Uterus (tissue), 4 donors: ENCODE data around the gene CDS2. TPM values are rescaled to one million over a fixed set of nuclear protein-coding genes. Genes with fewer than 3 reads are reported as not detected.

Source experiments
- DNase-seq, 2 donors: peaks; one replicate each; pipeline ENCODE4 v3.0.0-alpha.2; 2019 to 2020
- H3K27ac ChIP-seq, 2 donors: fragments of 200-600 bp; sonication (generic); 1 replicate in 1 of 2; 2 replicates in 1 of 2; pipeline ENCODE4 v1.5.1; 2016 to 2018
- H3K27me3 ChIP-seq, 2 donors: fragments of 200-600 bp; sonication (generic); one replicate each; pipeline ENCODE4 v1.5.1; 2018 to 2019; ENCODE audit warnings: control low read depth in 1 of 2
- H3K36me3 ChIP-seq, 2 donors: fragments of 200-600 bp; sonication (generic); one replicate each; pipeline ENCODE4 v1.5.1; 2019; ENCODE audit warnings: control low read depth in 1 of 2
- H3K4me1 ChIP-seq, 2 donors: fragments of 200-600 bp; sonication (generic); one replicate each; pipeline ENCODE4 v1.5.1; 2018 to 2019; ENCODE audit warnings: control low read depth in 1 of 2
- H3K4me3 ChIP-seq, 2 donors: fragments of 200-600 bp; sonication (generic); 1 replicate in 1 of 2; 2 replicates in 1 of 2; pipeline ENCODE4 v1.5.1; 2018 to 2019; ENCODE audit warnings: mild to moderate bottlenecking in 1 of 2
- H3K9me3 ChIP-seq, 2 donors: fragments of 200-600 bp; sonication (generic); one replicate each; pipeline ENCODE4 v1.5.1; 2019; ENCODE audit warnings: control low read depth in 1 of 2
- POLR2A ChIP-seq, 2 donors: fragments of 450-650 bp; IDR thresholded peaks; one replicate each; pipeline ENCODE4 v1.6.1; 2016; ENCODE audit warnings: antibody characterized with exemption in 2 of 2, mild to moderate bottlenecking in 1 of 2, moderate library complexity in 1 of 2
- intact Hi-C: fragments of 100-400 bp; cut with DNase I; formaldehyde crosslinking; loops from one replicate; pipeline ENCODE4 v1.15.1; 2023; ENCODE audit warnings: low total_unique reads
- total RNA-seq, 4 donors: library from RNA; depleted of rRNA in 3 of 4; stranded (reverse); fragments of >200 nt in 3 of 4; gene quantifications; one replicate each; pipeline versions ENCODE4 v1.1.0 to v1.2.4, GENCODE V29; 2014 to 2023
- TF ChIP-seq, protein P1 (sequence below), 4 experiments: fragments of 200-600 bp in 2 of 4; fragments of 450-650 bp in 2 of 4; sonication (generic) in 2 of 4; IDR thresholded peaks; one replicate each; pipeline ENCODE4 v1.5.1; 2016 to 2019; ENCODE audit warnings: antibody characterized with exemption in 4 of 4, mild to moderate bottlenecking in 2 of 4, moderate library complexity in 1 of 4
- donor health status: DM: yes; HTN: yes; CAD: no.

Gene CDS2
- total RNA-seq, 4 donors from 2014 or later = 22.5 to 66.6 (median 41.7) TPM

DNA sequence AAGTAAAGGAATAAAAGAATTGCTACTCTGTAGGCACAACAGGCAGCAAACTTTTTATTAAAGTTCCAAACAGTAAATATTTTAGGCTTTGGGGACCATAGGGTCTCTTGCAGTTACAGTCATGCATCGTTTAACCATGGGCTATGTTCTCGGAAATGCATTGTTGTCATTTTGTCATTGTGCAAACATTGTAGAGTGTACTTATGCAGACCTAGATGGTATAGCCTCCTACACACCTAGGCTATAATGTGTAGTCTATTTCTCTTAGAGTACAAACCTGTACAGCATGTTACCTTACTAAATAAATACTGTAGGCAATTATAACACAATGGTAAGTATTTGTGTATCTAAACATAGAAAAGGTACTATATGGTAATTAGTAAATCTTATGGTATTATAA, 54.7 kb downstream of the CDS2 start:
- no peak for DNase-seq
- intact Hi-C loops = no loop called here
- Histone ChIP-seq H3K27me3 (no peaks in the 10 kb centered on the region), H3K9me3 (no peaks in the 10 kb centered on the region), H3K27ac (peak overlapping the region in 1 of 2 donors; percentile 47), H3K36me3 (no peaks in the 10 kb centered on the region), H3K4me3 (no peak overlapping the region), H3K4me1 (peaks cover 0 to 6% of the 10 kb centered on the region in 2 donors)
- no peak for TF ChIP-seq POLR2A (IDR thresholded peaks at IDR 0.05)
- TF ChIP-seq, protein P1, sequence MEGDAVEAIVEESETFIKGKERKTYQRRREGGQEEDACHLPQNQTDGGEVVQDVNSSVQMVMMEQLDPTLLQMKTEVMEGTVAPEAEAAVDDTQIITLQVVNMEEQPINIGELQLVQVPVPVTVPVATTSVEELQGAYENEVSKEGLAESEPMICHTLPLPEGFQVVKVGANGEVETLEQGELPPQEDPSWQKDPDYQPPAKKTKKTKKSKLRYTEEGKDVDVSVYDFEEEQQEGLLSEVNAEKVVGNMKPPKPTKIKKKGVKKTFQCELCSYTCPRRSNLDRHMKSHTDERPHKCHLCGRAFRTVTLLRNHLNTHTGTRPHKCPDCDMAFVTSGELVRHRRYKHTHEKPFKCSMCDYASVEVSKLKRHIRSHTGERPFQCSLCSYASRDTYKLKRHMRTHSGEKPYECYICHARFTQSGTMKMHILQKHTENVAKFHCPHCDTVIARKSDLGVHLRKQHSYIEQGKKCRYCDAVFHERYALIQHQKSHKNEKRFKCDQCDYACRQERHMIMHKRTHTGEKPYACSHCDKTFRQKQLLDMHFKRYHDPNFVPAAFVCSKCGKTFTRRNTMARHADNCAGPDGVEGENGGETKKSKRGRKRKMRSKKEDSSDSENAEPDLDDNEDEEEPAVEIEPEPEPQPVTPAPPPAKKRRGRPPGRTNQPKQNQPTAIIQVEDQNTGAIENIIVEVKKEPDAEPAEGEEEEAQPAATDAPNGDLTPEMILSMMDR (IDR thresholded peaks at IDR 0.05) = no peak

DNA sequence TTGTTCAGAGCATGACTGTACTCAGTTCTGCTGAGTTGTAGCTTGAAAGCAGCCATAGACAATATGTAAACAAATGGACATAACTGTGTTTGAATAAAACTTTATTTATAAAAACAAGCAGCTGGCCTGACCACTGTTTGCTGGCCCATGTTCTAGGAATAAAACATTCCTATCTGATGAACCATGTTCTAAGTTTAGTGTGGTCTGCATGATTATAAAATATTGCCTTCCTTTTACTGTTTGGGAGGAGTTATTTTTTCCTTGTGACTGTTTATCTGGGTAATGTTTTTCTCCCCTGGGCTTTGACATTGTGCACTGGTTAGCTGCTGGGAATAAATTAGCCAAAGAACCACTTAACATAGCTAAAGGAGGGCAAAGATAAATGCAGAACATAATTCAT, 55.1 kb downstream of the CDS2 start:
- peaks cover 0 to 6% of the 10 kb centered on the region in 2 donors for H3K4me1 ChIP-seq
- no peak for DNase-seq
- no peaks in the 10 kb centered on the region for H3K36me3 ChIP-seq
- no peak overlapping the region for H3K4me3 ChIP-seq
- H3K27ac ChIP-seq = peak overlapping the region in 1 of 2 donors; percentile 47
- no peak for TF ChIP-seq POLR2A (IDR thresholded peaks at IDR 0.05)
- TF ChIP-seq, protein P1 (IDR thresholded peaks at IDR 0.05) = no peak
- intact Hi-C loops = no loop called here
- H3K9me3 ChIP-seq = no peaks in the 10 kb centered on the region
- no peaks in the 10 kb centered on the region for H3K27me3 ChIP-seq

DNA sequence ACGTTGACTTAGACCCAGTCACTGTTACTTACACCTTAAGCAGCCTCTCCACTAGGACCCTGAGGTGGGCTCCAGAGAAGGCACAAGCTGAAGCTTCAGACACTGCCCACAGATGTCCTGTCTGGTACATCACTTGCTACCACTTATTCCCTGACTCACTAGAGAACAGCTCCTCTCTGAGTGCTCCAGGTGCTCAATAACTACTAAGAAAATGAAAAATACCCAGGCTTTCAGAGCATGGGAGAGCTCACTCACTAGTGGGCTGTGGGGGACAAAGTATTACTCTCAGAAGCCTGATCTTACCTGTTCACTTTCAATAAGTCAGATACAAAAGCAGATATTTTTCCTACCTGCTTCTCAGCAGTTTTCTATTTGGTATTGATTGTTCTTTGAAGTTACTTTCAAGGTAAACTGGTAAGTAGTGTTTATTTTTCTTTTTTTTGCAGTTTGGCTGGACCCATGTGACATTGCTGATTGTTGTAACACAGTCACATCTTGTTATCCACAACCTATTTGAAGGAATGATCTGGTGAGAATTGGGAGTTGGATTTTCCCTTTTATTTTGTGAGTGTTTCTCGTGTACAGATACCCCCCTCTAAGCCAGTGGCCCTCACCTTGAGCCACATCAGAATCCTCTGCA, 55.9 kb downstream of the CDS2 start:
- H3K4me1 ChIP-seq = peaks cover 0 to 6% of the 10 kb centered on the region in 2 donors
- no peak for DNase-seq
- no peaks in the 10 kb centered on the region for H3K36me3 ChIP-seq
- H3K9me3 ChIP-seq = no peaks in the 10 kb centered on the region
- TF ChIP-seq POLR2A (IDR thresholded peaks at IDR 0.05) = no peak
- TF ChIP-seq, protein P1 (IDR thresholded peaks at IDR 0.05) = no peak
- H3K27ac ChIP-seq = peak overlapping the region in 1 of 2 donors; percentile 31
- intact Hi-C loops = no loop called here
- H3K4me3 ChIP-seq = no peak overlapping the region
- no peaks in the 10 kb centered on the region for H3K27me3 ChIP-seq

- H3K27ac ChIP-seq = no peak overlapping the region
Observed at GRCh38 chr20:5183731-5184474, 57.1 kb downstream of the CDS2 start.

More at GRCh38 chr20:5183731-5184474, 57.1 kb downstream of the CDS2 start:
- DNase-seq = no peak
- Histone ChIP-seq H3K9me3 (no peaks in the 10 kb centered on the region), H3K27me3 (no peaks in the 10 kb centered on the region), H3K4me1 (peaks cover 0 to 6% of the 10 kb centered on the region in 2 donors), H3K4me3 (no peak overlapping the region), H3K36me3 (no peaks in the 10 kb centered on the region)
- no peak for TF ChIP-seq POLR2A (IDR thresholded peaks at IDR 0.05)
- TF ChIP-seq, protein P1 (IDR thresholded peaks at IDR 0.05) = no peak
- intact Hi-C loops = no loop called here
